Activated naive CD8-positive, alpha-beta T cell (primary cell): ENCODE data around the gene MRFAP1.
A peak's percentile ranks its signal among the peaks of the same experiment; 100 is the strongest.

Experiments
- H3K27ac Mint-ChIP-seq: one replicate; pipeline ENCODE4 v1.8.0; 2021; ENCODE audit warnings: mixed read lengths
- H3K27me3 Mint-ChIP-seq: one replicate; pipeline ENCODE4 v1.8.0; 2021; ENCODE audit warnings: mixed read lengths
- H3K36me3 Mint-ChIP-seq: one replicate; pipeline ENCODE4 v1.8.0; 2021; ENCODE audit warnings: mixed read lengths
- H3K4me1 Mint-ChIP-seq: one replicate; pipeline ENCODE4 v1.8.0; 2021; ENCODE audit warnings: low read depth, mixed read lengths
- H3K4me3 Mint-ChIP-seq: one replicate; pipeline ENCODE4 v1.8.0; 2021; ENCODE audit warnings: mild to moderate bottlenecking, mixed read lengths
- H3K9me3 Mint-ChIP-seq: one replicate; pipeline ENCODE4 v1.8.0; 2021; ENCODE audit warnings: low read depth, mixed read lengths

Gene MRFAP1

DNA sequence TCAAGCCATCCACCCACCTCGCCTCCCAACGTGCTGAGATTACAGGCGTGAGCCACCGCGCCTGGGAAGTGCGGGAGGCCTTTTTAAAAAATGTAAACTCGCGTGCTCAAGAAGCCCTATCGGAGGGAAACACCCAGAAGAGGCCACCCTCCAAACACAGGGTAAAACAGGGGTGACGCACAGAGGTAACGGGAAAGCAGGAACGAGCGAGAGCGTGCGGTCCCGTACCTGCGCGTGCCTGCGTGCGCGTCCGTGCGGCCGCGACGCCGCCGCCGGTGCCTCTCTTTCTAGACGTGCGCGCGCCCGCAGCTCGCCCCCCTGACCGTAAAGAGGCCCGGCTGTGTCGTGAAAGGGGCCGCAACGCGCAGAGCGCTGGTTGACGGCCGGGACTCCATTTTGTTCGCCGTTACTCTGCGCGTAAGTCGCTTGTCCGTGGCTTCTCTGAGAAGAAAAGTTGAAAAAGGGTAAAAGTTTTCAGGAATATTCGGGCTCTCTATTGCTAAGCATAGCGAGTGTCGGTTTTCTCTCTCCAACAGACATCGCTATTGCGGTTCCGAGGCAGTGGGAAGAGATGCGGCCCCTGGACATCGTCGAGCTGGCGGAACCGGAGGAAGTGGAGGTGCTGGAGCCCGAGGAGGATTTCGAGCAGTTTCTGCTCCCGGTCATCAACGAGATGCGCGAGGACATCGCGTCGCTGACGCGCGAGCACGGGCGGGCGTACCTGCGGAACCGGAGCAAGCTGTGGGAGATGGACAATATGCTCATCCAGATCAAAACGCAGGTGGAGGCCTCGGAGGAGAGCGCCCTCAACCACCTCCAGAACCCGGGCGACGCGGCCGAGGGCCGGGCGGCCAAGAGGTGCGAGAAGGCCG is at the start of gene MRFAP1:
Gene MRFAP1, plus strand, starts transcription at position 394 of the 872 bp plus-strand sequence. Its CDS starts 178 bp downstream, at position 572.
- H3K4me1 Mint-ChIP-seq, result peaks cover 31% of the 10 kb centered on the region
- no peaks in the 10 kb centered on the region for H3K9me3 Mint-ChIP-seq
- H3K27ac Mint-ChIP-seq, result peak within 1 kb of the TSS; percentile 99
- H3K4me3 Mint-ChIP-seq, result peak within 1 kb of the TSS; percentile 97
- H3K36me3 Mint-ChIP-seq, result peaks cover 10% of the 10 kb centered on the region
- H3K27me3 Mint-ChIP-seq, result no peaks in the 10 kb centered on the region

DNA sequence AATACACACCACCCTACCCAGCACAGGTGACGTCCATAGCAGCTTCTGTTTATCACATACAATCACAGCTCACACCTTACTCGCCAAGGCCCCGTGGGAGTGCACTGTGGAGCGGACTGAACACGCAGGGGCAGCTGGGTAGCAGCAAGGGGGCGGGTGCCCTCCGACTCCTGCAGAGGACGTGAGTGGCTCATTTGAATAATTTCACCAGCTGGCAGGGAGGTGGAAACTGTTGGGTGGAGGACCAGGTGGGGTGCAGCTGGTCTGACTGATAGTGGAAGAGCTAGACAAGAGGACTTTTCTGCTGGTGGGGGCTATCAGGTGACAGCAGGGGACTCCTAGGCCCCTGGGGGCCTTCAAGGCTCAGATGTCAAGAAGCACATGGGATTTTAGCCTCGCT is 49.2 kb upstream of the MRFAP1 start:
- H3K4me3 Mint-ChIP-seq, result no peak overlapping the region
- H3K27me3 Mint-ChIP-seq, result no peaks in the 10 kb centered on the region
- H3K9me3 Mint-ChIP-seq, result no peaks in the 10 kb centered on the region
- no peaks in the 10 kb centered on the region for H3K4me1 Mint-ChIP-seq
- H3K27ac Mint-ChIP-seq, result no peak overlapping the region
- no peaks in the 10 kb centered on the region for H3K36me3 Mint-ChIP-seq

DNA sequence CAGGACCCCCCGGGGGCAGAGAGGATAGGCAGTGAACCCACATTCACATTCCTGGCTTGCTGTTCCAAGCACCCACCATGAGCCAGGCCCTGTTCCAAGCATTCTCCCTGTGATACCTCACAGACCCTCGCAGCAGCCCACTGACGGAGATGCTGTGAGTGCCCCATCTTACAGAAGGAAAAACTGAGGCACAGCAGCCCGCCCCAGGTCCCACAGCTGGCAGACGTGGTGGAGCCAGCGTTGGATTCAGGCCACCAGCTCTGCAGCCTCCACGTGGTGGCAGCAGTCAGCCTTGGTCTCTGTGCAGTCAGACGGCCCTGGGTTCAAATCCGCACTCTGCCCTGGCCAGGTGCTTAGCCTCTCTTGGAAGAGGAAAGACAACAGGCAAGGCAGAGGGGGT is 48.7 kb upstream of the MRFAP1 start:
- no peak overlapping the region for H3K4me3 Mint-ChIP-seq
- no peaks in the 10 kb centered on the region for H3K27me3 Mint-ChIP-seq
- H3K36me3 Mint-ChIP-seq, result no peaks in the 10 kb centered on the region
- H3K9me3 Mint-ChIP-seq, result no peaks in the 10 kb centered on the region
- H3K4me1 Mint-ChIP-seq, result no peaks in the 10 kb centered on the region
- H3K27ac Mint-ChIP-seq, result no peak overlapping the region

DNA sequence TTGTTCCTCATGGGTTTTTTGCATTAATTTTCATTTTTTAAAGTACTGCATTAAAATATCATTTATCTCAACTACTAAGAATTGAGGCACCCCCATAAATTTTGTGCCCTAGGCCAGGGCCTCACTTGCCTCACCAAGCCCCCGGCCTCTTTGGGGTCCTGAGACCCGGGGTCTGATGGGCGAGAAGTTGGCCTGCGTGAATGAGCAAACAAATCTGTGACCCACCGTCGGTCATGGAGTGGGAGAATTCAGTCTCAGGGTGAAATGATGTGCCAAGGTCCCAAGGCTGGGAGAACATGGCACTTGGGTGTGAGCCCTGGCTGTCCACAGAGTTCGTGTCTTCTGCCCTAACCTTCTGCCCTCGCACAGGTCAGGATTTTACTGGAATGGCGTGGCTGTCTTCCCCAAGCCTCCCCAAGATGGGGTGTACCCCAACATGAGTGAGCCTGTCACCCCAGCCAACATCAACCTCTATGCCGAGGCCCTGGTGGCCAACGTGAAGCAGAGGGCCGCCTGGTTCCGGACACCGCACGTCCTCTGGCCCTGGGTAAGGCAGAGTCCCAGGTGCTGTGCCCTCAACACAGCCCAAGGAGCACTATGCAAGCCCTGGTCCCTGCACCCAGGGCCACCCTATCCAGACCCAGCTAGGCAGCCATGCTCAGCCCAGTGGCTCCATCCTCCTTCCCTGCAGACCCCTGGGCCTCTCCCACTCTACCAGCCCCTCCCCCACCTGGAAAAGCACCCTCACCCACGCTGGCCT is 47.5 kb upstream of the MRFAP1 start:
- Mint-ChIP-seq H3K4me1 (no peaks in the 10 kb centered on the region), H3K27ac (no peak overlapping the region), H3K36me3 (no peaks in the 10 kb centered on the region), H3K9me3 (no peaks in the 10 kb centered on the region), H3K27me3 (no peaks in the 10 kb centered on the region), H3K4me3 (no peak overlapping the region)

DNA sequence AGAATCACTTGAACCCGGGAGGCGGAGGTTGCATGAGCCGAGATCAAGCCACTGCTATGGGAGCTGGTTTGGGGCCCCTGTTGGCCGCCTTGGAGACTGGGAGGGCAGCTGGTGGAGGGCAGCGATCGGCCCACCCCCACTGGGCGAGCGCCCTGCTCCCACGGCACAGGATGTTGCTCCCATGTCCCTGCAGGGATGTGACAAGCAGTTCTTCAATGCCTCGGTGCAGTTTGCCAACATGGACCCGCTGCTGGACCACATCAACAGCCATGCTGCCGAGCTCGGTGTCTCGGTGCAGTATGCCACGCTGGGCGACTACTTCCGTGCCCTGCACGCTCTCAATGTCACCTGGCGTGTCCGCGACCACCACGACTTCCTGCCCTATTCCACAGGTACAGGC is 46.1 kb upstream of the MRFAP1 start:
- H3K27ac Mint-ChIP-seq, result no peak overlapping the region
- H3K36me3 Mint-ChIP-seq, result no peaks in the 10 kb centered on the region

DNA sequence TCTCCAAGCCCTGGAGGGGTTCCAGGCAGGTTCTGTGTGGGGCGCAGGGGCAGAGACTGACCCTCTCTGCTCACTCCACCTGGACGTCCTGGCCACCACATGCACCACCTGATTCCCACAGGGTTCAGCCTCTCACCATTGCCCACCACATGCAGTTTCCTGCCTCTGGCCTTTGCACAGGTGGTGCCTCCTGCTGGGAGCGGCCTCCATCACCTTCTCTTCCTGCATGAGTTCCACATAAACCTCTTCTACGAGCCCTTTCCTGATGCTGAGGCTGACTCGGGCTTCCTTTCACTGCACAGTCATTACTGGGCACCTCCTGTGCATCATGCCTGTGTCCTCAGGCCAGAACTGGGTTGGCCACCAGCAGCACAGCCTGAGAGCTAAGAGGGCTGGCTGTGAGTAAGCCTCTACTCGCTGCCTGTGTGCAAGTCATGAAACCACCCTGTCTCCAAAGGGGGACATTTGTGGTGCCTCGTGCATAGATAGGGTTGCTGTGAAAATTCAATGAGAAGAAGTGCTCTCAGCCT is 45.6 kb upstream of the MRFAP1 start:
- Mint-ChIP-seq H3K4me1 (no peaks in the 10 kb centered on the region), H3K4me3 (no peak overlapping the region), H3K9me3 (no peaks in the 10 kb centered on the region), H3K27ac (no peak overlapping the region), H3K36me3 (no peaks in the 10 kb centered on the region), H3K27me3 (no peaks in the 10 kb centered on the region)

More for the DNA sequence above, 46.1 kb upstream of the MRFAP1 start:
- Mint-ChIP-seq H3K4me3 (no peak overlapping the region), H3K4me1 (no peaks in the 10 kb centered on the region), H3K27me3 (no peaks in the 10 kb centered on the region), H3K9me3 (no peaks in the 10 kb centered on the region)

- no peaks in the 10 kb centered on the region for H3K36me3 Mint-ChIP-seq
- no peak overlapping the region for H3K27ac Mint-ChIP-seq
- no peak overlapping the region for H3K4me3 Mint-ChIP-seq
- no peaks in the 10 kb centered on the region for H3K9me3 Mint-ChIP-seq
- no peaks in the 10 kb centered on the region for H3K27me3 Mint-ChIP-seq
- no peaks in the 10 kb centered on the region for H3K4me1 Mint-ChIP-seq
Observed at GRCh38 chr4:6595897-6596537, 44.5 kb upstream of the MRFAP1 start.

DNA sequence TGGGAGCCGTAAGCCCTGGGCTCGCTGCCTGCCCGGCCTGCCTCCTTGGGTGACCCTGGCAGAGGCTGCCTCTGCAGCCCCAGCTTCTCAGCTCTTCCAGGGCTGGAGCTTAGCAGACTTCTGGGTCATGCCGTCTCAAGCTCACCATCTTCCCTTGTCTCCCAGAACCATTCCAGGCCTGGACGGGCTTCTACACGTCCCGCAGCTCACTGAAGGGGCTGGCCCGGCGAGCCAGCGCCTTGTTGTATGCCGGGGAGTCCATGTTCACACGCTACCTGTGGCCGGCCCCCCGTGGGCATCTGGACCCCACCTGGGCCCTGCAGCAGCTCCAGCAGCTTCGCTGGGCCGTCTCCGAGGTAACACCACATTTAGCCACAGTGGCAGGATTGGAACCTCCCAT is 43.5 kb upstream of the MRFAP1 start:
- H3K36me3 Mint-ChIP-seq, result peaks cover 3% of the 10 kb centered on the region
- no peak overlapping the region for H3K27ac Mint-ChIP-seq
- H3K4me3 Mint-ChIP-seq, result no peak overlapping the region
- no peaks in the 10 kb centered on the region for H3K4me1 Mint-ChIP-seq
- H3K27me3 Mint-ChIP-seq, result no peaks in the 10 kb centered on the region
- H3K9me3 Mint-ChIP-seq, result no peaks in the 10 kb centered on the region

GRCh38 chr4:6598127-6598526 is 42.4 kb upstream of the MRFAP1 start:
- Mint-ChIP-seq H3K9me3 (no peaks in the 10 kb centered on the region), H3K4me3 (no peak overlapping the region), H3K4me1 (no peaks in the 10 kb centered on the region), H3K27ac (no peak overlapping the region), H3K36me3 (peaks cover 3% of the 10 kb centered on the region), H3K27me3 (no peaks in the 10 kb centered on the region)

DNA sequence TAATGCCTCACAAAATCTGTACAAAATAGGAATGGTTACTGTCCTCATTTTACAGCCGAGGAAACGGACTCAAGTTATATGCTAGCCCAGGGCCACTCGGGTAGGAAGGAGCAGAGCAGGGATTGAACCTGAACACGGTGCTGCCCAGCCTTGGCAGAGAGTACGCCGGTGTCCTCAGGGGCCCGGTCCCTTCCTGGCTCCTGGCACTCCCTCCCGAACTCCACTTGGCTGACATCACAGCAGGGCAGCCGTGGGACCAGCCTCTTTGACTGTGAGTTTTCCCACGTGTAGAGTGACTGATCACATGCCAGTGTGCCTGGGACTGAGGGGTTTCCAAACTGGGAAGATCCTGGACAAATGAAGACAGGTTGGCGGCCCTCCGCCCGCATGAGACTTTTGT is 41.8 kb upstream of the MRFAP1 start:
- peaks cover 6% of the 10 kb centered on the region for H3K36me3 Mint-ChIP-seq

GRCh38 chr4:6601661-6602250 is 38.7 kb upstream of the MRFAP1 start:
- no peaks in the 10 kb centered on the region for H3K27me3 Mint-ChIP-seq
- H3K36me3 Mint-ChIP-seq, result peaks cover 23% of the 10 kb centered on the region
- H3K27ac Mint-ChIP-seq, result no peak overlapping the region
- no peaks in the 10 kb centered on the region for H3K9me3 Mint-ChIP-seq
- H3K4me1 Mint-ChIP-seq, result no peaks in the 10 kb centered on the region
- H3K4me3 Mint-ChIP-seq, result no peak overlapping the region

More for the DNA sequence above, 41.8 kb upstream of the MRFAP1 start:
- no peaks in the 10 kb centered on the region for H3K9me3 Mint-ChIP-seq
- no peaks in the 10 kb centered on the region for H3K4me1 Mint-ChIP-seq
- no peaks in the 10 kb centered on the region for H3K27me3 Mint-ChIP-seq
- H3K4me3 Mint-ChIP-seq, result no peak overlapping the region
- no peak overlapping the region for H3K27ac Mint-ChIP-seq

- H3K27ac Mint-ChIP-seq, result no peak overlapping the region
- no peak overlapping the region for H3K4me3 Mint-ChIP-seq
- H3K27me3 Mint-ChIP-seq, result no peaks in the 10 kb centered on the region
- peaks cover 23% of the 10 kb centered on the region for H3K36me3 Mint-ChIP-seq
- H3K9me3 Mint-ChIP-seq, result no peaks in the 10 kb centered on the region
- no peaks in the 10 kb centered on the region for H3K4me1 Mint-ChIP-seq
Observed at GRCh38 chr4:6602289-6602688, 38.2 kb upstream of the MRFAP1 start.

DNA sequence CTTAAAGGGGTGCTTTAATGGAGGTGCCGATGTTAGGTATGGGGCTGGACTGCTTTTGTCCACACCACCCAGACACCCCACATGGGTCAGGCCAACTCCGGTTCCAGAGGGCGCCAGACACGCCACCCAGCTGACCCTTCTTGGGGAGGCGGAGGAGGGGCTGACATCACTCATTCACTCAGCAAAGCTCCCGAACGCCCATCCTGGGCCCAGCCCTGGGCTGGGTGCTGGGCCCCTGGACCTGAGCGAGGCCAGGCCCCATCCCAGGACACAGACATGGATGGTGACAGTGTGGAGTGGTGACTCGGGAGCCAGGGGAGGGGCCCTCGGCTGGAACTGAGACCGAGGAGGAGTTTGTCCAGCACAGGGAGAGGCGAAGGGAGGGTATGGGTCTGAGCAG is 37.4 kb upstream of the MRFAP1 start:
- H3K27me3 Mint-ChIP-seq, result no peaks in the 10 kb centered on the region

DNA sequence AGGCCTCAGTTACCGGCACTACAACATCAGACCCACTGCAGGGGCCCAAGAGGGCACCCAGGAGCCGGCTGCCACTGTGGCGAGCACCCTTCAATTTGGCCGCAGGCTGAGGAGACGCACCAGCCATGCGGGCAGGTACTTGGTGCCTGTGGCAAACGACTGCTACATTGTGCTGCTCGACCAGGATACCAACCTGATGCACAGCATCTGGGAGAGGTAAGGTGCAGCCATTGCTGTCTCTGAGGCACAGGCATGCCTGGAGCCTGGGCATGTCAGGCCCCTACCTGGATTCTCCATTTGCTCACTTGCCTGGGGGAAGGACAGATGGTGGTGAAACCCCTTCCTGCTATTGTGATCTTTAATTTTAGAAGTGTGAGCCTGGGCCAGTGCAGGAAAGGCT is 35.4 kb upstream of the MRFAP1 start:
- Mint-ChIP-seq H3K4me3 (no peak overlapping the region), H3K9me3 (no peaks in the 10 kb centered on the region), H3K36me3 (peaks cover 29% of the 10 kb centered on the region)

More for the DNA sequence above, 37.4 kb upstream of the MRFAP1 start:
- Mint-ChIP-seq H3K4me3 (no peak overlapping the region), H3K4me1 (no peaks in the 10 kb centered on the region), H3K9me3 (no peaks in the 10 kb centered on the region), H3K27ac (no peak overlapping the region), H3K36me3 (peaks cover 29% of the 10 kb centered on the region)

More for the DNA sequence above, 35.4 kb upstream of the MRFAP1 start:
- no peak overlapping the region for H3K27ac Mint-ChIP-seq
- no peaks in the 10 kb centered on the region for H3K4me1 Mint-ChIP-seq
- no peaks in the 10 kb centered on the region for H3K27me3 Mint-ChIP-seq
